GM15510 (cell line): Measurements from ENCODE around the gene CARS2.

Experiments used
- POLR2A ChIP-seq: IDR thresholded peaks from 3 replicates; pipeline ENCODE4 v1.6.1; 2011; ENCODE audit warnings: borderline replicate concordance; ENCODE audit not compliant: insufficient read length; ENCODE audit errors: extremely low read depth

The CARS2 gene, protein sequence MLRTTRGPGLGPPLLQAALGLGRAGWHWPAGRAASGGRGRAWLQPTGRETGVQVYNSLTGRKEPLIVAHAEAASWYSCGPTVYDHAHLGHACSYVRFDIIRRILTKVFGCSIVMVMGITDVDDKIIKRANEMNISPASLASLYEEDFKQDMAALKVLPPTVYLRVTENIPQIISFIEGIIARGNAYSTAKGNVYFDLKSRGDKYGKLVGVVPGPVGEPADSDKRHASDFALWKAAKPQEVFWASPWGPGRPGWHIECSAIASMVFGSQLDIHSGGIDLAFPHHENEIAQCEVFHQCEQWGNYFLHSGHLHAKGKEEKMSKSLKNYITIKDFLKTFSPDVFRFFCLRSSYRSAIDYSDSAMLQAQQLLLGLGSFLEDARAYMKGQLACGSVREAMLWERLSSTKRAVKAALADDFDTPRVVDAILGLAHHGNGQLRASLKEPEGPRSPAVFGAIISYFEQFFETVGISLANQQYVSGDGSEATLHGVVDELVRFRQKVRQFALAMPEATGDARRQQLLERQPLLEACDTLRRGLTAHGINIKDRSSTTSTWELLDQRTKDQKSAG

DNA sequence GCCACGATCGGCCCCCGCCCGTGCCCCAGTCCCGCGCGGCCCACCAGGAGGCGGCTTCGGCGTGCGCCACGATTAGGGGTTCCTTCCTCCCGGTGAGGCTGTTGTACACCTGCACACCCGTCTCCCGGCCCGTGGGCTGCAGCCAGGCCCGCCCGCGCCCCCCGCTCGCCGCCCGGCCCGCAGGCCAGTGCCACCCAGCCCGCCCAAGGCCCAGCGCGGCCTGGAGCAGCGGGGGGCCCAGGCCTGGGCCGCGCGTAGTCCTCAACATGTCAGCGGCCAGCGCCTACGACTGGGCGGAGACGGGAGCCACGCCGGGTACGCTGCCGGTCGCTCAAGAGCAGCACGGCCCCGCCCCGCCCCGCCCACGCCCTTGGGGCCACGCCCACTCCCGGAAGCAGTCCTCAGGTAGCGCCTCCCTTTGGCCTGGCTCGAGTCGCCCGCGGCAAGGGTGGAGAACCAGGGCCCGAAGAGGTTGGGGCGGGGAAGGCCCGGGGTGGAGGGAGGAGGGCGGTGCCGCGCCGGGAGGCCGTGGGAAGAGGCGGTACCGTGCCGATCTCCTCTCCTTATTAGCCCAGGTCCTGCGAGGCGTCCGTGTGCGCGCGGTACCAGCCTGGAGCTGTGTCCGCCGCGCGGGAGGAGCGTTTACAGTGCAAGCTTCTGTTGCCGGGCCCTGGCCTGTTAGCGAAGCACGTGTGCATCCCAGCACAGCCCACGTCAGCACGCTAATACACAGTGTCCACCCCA lies at the start of gene CARS2:
Gene CARS2, minus strand, starts transcription at position 291 of the 744 bp plus-strand sequence. Its CDS starts 23 bp downstream, at position 268.
- TF ChIP-seq POLR2A: peak; percentile 73

DNA sequence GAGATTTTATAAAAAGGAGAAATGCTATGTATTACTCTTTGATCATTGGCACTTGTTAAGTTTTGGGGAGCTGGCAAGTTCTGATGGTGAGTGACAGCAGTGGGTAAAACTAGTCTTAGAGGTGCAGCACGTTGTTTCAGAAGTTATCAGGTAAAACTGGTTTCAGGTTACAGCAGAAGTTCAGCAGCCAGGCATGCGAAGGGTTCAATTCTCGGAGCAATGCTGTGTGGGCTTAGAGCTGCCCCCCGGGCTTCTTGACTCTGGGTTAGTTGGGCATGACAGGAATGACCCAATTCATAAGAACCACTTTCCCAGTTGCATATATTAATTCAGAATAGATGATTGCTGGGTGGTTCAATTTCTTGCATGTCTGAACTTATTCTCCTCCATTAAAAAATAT lies 42.4 kb upstream of the CARS2 start:
- no peak for TF ChIP-seq POLR2A

DNA sequence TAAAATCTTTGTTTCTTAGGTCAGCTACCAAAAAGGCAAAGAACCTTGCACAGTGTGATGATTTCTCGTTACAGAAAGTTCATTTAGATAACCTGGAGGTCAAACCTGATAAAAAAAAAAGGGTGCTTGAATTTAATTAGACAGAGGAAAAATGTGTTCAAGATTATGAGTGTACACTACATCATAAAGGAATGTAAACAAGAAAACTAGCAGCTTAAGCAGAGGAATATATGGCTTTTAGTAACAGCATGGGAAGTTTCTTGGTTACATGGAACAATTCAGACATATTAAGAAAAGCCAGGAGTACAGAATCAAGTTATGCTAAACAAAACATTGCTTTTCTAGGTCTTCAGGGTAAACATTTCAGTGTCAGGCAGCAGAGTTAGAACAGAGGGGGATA lies 40.5 kb upstream of the CARS2 start:
- no peak for TF ChIP-seq POLR2A

DNA sequence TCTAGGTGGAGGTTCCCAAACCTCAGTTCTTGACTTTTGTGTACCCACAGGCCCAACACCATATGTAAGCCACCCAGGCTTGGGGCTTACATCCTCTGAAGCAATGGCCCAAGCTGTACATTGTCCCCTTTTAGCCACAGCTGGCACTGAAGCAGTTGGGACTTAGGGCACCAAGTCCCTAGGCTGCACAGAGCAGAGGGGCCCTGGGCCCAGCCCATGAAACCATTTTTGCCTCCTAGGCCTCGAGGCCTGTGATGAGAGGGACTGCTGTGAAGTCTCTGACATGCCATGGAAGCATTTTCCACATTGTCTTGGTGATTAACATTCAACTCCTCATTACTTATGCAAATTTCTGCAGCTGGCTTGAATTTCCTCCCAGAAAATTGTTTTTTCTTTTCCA lies 37.8 kb upstream of the CARS2 start:
- TF ChIP-seq POLR2A: no peak

DNA sequence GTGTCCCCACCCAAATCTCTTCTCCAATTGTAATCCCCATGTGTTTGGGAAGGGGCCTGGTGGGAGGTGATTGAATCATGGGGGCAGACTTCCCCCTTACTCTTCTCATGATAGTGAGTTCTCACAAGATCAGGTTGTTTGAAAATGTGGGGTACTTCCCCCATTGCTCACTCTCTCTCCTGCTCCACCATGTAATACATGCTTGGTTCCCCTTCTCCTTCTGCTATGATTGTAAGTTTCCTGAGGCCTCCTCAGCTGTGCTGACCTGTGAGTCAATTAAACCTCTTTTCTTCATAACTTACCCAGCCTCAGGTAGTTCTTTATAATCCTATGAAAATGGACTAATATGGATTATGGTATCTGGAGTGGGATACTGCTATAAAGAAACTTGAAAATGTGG lies 31.6 kb upstream of the CARS2 start:
- TF ChIP-seq POLR2A: no peak

DNA sequence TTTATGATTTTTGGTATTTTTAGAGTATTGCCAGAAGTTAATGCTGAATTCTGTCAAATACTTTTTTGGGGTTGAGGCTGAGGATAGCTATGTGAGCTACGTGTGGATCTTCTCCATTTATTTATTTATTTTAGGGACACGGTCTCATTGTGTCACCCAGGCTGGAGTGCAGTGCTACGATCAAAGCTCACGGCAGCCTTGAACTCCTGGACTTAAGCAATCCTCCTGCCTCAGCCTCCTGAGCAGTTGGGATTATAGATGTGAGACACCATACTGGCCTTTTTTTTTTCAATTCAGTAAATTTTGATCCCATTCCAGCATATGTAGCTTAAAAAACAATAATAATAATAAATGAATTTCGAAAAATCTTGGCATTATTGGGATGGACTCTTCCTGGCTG lies 28.6 kb upstream of the CARS2 start:
- TF ChIP-seq POLR2A: no peak

DNA sequence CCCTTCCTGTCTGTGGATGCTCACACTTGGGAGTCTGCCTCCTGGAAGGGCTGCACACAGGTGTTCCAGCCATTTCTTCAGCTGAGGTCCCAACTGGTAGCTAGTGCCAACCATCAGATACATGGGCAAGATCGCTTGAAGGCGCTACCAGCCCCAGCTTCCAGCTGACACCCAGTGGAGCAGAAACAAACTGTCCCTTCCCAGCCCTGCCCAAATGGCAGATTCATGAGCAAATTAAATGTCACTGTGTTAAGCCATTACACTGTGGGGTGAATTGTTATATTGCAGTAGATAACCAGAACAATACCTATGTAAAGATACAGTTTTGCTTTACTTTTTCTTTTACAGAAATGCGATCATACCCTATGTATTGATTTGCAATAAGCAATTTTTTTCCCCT lies 25.2 kb upstream of the CARS2 start:
- no peak for TF ChIP-seq POLR2A

DNA sequence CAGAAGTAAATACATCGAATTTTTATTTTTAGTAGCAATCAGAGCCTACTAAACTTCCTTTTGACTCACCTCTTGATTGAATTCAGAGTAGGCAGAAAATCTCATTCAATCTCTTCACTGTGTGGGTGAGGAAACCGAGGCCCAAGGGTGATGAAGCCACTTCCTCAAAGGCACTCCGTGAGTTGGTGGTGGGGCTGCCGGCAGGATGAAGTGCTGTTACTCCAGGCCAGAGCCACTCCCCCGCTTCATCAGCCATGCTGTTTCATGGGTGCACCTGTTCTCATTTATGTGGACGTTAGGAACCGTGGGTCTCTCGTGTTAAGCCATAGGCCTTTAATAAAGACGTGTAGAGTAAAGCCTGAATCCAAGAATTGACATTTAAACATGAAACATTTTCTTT lies 20.8 kb upstream of the CARS2 start:
- TF ChIP-seq POLR2A: no peak

DNA sequence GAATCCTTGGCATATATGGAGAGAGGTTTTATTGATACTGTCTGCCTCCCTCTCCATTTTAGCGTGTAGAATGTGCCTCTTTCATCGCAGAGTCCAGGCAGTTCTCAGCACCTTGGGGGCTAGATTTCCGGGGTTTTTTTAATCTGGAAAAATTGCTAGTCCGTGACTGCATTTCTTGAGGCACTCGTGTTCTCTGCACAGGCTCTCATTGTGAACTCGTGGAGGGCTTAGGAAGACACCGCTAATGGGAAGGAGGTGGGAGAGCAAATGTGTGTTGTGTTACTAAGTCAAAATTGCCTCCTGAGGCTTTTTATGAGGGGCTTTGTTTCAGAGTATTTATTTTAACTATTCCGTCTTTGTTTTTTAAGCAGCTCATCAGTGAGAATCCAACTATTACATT lies 17.7 kb upstream of the CARS2 start:
- no peak for TF ChIP-seq POLR2A

DNA sequence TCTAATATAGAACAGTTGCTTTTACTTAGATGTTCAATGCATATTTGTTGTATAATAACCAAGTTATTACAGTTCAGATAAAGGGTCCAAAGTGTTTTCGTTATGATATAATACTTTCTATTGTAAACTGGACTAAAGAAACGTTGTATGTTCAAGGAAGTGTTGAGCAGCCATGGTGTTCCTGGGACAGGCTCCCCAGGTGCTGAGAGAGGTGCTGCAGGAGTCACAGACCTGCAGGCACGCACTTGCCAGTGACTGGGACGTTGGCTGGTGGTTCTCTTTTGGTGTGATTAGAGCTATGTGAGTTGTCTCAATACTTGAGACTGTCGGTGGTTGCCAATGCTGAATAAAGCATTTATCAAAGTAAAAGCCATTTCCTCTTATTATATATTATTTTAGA lies 17.1 kb upstream of the CARS2 start:
- no peak for TF ChIP-seq POLR2A

DNA sequence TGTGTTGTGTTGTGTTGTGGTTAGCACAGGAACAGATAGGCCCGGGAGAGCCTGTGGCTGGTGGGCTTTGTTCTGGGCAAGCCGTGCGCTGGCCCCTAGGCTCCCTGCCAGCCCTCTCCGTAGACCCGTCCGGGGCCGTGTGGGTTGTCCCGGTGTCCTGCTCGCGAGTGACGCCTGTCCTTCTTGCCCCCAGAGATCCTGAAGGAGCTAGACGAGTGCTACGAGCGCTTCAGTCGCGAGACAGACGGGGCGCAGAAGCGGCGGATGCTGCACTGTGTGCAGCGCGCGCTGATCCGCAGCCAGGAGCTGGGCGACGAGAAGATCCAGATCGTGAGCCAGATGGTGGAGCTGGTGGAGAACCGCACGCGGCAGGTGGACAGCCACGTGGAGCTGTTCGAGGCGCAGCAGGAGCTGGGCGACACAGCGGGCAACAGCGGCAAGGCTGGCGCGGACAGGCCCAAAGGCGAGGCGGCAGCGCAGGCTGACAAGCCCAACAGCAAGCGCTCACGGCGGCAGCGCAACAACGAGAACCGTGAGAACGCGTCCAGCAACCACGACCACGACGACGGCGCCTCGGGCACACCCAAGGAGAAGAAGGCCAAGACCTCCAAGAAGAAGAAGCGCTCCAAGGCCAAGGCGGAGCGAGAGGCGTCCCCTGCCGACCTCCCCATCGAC lies 13.3 kb upstream of the CARS2 start:
- TF ChIP-seq POLR2A: no peak

DNA sequence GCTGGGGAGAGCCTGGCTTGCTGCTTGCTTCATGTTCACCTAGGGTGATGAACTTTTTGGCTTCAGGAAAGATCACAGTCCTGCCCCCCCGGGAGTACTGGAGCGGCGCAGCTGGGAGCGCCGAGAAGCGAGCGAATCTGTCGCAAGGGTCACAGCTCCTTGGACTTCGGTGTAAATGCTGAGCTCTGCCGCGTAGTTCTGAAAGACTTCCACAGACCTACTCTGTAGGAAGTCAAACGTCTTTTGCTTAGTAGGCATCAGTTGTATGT lies 10.3 kb upstream of the CARS2 start:
- no peak for TF ChIP-seq POLR2A

DNA sequence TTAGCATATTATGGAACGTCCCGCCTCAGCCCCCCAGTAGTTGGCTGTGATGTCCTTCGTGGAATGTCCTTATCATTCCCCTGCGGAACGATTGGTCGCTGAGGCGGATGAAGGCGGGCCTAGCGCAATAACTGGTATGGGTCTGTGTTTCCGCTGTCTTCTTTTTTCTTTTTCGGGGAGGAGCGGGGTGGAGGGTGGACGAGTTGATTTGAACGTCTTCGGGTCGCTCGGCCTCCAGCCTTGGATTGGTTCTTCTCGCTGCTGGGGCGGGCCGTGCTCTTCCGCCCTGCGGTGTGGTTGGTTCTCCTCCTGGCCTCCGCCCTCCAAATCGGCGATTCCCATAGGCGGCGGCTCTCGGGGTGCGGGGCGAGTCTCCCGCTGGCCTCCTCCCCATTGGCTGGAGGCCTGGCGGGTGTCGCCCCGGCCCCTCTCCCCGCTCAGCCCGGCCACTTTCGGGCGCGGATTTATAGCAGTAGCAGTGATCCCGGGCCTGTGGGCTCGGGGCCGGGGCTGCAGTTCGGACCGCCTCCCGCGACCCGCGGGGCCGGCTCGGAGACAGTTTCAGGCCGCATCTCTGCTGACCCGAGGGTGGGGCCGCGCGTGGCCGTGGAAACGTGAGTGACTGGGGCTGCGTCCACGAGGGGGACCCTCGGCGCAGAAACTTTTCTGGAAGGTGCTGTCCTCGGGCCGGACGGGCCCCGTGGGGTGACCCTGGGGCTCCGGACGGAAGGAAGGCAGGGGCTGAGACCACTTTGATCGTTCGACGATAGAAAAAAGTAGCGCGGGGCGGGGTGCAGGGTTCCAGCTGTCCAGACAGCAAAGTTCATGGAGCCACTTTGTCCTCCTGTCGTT lies 9.7 kb upstream of the CARS2 start:
- TF ChIP-seq POLR2A: peak; percentile 68

DNA sequence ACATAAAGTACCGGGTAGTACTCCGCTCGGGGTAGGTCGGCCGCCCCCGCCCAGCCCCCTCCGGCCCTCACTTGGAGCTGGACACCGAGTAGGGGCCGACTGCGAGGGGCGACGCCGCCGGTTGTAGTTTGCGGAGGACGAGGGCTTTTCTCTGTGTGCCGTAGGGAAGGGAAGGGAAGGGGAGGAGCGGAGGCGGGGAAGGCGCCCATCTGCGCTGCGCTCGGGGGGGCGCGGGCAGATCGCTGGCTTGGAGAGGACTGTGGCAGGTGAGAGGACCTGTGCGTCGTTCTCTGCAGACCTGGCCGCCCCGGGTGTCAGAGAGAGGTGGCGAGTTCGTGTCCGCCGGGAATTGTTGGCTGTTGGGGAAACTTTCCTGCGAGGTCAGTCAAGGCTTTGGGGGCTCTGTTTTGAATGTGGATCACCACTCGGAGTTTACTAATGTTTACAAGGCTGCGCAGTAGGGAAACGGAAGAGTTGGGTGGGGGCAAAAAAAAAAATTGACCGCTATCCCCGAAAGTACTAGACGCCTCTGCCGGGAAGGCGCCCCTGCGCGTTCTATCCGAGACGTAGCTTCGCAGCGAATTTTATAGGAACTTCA lies 9.0 kb upstream of the CARS2 start:
- peak; percentile 100 for TF ChIP-seq POLR2A
